Hepatocyte (in vitro differentiated cells): ENCODE measurements around the gene MFSD1. TPM values are rescaled to one million over a fixed set of nuclear protein-coding genes. Genes with fewer than 3 reads are reported as not detected.
A peak's percentile ranks its signal among the peaks of the same experiment; 100 is the strongest.

Source experiments
- DNase-seq: peaks from one replicate; pipeline ENCODE4 v3.0.0-alpha.2; 2016; ENCODE audit warnings: low spot score
- H2AFZ ChIP-seq: fragments of 200-600 bp; sonication (generic); 2 replicates; pipeline ENCODE4 v1.6.0; 2016; ENCODE audit warnings: antibody characterized with exemption, mild to moderate bottlenecking
- H3K27ac ChIP-seq: fragments of 200-600 bp; sonication (generic); 2 replicates; pipeline ENCODE4 v1.5.1; 2016; ENCODE audit warnings: mild to moderate bottlenecking
- H3K27me3 ChIP-seq: fragments of 200-600 bp; sonication (generic); 2 replicates; pipeline ENCODE4 v1.6.1; 2016
- H3K36me3 ChIP-seq: fragments of 200-600 bp; sonication (generic); replicated peaks from 2 replicates; pipeline ENCODE4 v1.5.1; 2016; ENCODE audit warnings: low read depth; ENCODE audit not compliant: insufficient read depth
- H3K4me1 ChIP-seq: fragments of 200-600 bp; sonication (generic); 2 replicates; pipeline ENCODE4 v1.5.1; 2016; ENCODE audit warnings: mild to moderate bottlenecking, moderate library complexity; ENCODE audit not compliant: insufficient read depth
- H3K4me2 ChIP-seq: fragments of 200-600 bp; sonication (generic); 2 replicates; pipeline ENCODE4 v1.6.0; 2016
- H3K4me3 ChIP-seq: fragments of 200-600 bp; sonication (generic); 2 replicates; pipeline ENCODE4 v1.5.1; 2016; ENCODE audit warnings: mild to moderate bottlenecking
- H3K79me2 ChIP-seq: fragments of 200-600 bp; sonication (generic); 2 replicates; pipeline ENCODE4 v1.6.0; 2017; ENCODE audit warnings: mild to moderate bottlenecking
- H3K9me2 ChIP-seq: fragments of 200-600 bp; sonication (generic); replicated peaks from 2 replicates; pipeline ENCODE4 v1.6.0; 2017; ENCODE audit warnings: mild to moderate bottlenecking; ENCODE audit not compliant: insufficient read depth
- H3K9me3 ChIP-seq: fragments of 200-600 bp; sonication (generic); 2 replicates; pipeline ENCODE4 v1.5.1; 2016; ENCODE audit warnings: low read depth, mild to moderate bottlenecking
- H4K20me1 ChIP-seq: fragments of 200-600 bp; sonication (generic); 2 replicates; pipeline ENCODE4 v1.6.0; 2016; ENCODE audit warnings: mild to moderate bottlenecking; ENCODE audit not compliant: insufficient read depth, poor library complexity, severe bottlenecking
- CTCF ChIP-seq: fragments of 200-600 bp; sonication (generic); IDR thresholded peaks from 2 replicates; pipeline ENCODE4 v1.5.1; 2016; ENCODE audit warnings: antibody characterized with exemption, mild to moderate bottlenecking; ENCODE audit not compliant: poor library complexity
- EZH2 ChIP-seq: fragments of 200-600 bp; sonication (generic); IDR thresholded peaks from 2 replicates; pipeline ENCODE4 v1.6.1; 2016; ENCODE audit warnings: antibody characterized with exemption, mild to moderate bottlenecking, borderline replicate concordance
- EZH2phosphoT487 ChIP-seq: fragments of 200-600 bp; sonication (generic); IDR thresholded peaks from one replicate; pipeline ENCODE4 v1.6.1; 2018; ENCODE audit warnings: antibody characterized with exemption, mild to moderate bottlenecking, low read depth, moderate library complexity; ENCODE audit not compliant: unreplicated experiment, severe bottlenecking
- WGBS: methylation state at CpG from one replicate; pipeline ENCODE4 v1.1.6; 2016; ENCODE audit warnings: low lambda C conversion rate; ENCODE audit errors: missing lambda C conversion rate; 5-methylcytosine and 5-hydroxymethylcytosine counted together
- polyA plus RNA-seq: library from polyadenylated mRNA; unstranded; fragments of >200 nt; fragmentation: Nextera tagmentation; extraction: Ambion mirVana; gene quantifications from 2 replicates; pipeline ENCODE4 v1.2.1, GENCODE V29; 2016
- total RNA-seq: library from RNA; depleted of rRNA; stranded (reverse); fragments of >200 nt; gene quantifications from 2 replicates; pipeline ENCODE4 v1.2.3, GENCODE V29; 2014

The MFSD1 gene
- total and polyA plus RNA-seq, 2 experiments from 2014 or later, result 58.6 to 74.9 TPM

- H3K9me3 ChIP-seq, result no peaks in the 10 kb centered on the region
- H3K27me3 ChIP-seq, result no peaks in the 10 kb centered on the region
- H3K27ac ChIP-seq, result no peak overlapping the region
- DNase-seq, result no peak
- no peak for TF ChIP-seq EZH2
- TF ChIP-seq CTCF, result no peak
- TF ChIP-seq EZH2phosphoT487, result no peak
- no peaks in the 10 kb centered on the region for H4K20me1 ChIP-seq
- H3K36me3 ChIP-seq, result no peaks in the 10 kb centered on the region
- H3K9me2 ChIP-seq, result no peaks in the 10 kb centered on the region
- WGBS, result 99% methylated on average over 6 of the region's 7 CpGs
- no peak overlapping the region for H3K4me2 ChIP-seq
- peaks cover 24% of the 10 kb centered on the region for H3K4me1 ChIP-seq
- no peaks in the 10 kb centered on the region for H3K79me2 ChIP-seq
- no peak overlapping the region for H3K4me3 ChIP-seq
- no peak overlapping the region for H2AFZ ChIP-seq
Measured at GRCh38 chr3:158776531-158776930, 25.3 kb upstream of the MFSD1 start.

- no peaks in the 10 kb centered on the region for H3K9me2 ChIP-seq
- no peak overlapping the region for H2AFZ ChIP-seq
- no peak overlapping the region for H3K4me2 ChIP-seq
- DNase-seq, result no peak
- H3K27ac ChIP-seq, result peak overlapping the region; percentile 19
- WGBS, result 81% methylated on average over 3 of the region's 3 CpGs
- H4K20me1 ChIP-seq, result no peaks in the 10 kb centered on the region
- no peaks in the 10 kb centered on the region for H3K36me3 ChIP-seq
- peaks cover 27% of the 10 kb centered on the region for H3K4me1 ChIP-seq
- no peak for TF ChIP-seq CTCF
- no peak for TF ChIP-seq EZH2
- no peak for TF ChIP-seq EZH2phosphoT487
- no peaks in the 10 kb centered on the region for H3K27me3 ChIP-seq
- no peak overlapping the region for H3K4me3 ChIP-seq
- no peaks in the 10 kb centered on the region for H3K9me3 ChIP-seq
- H3K79me2 ChIP-seq, result no peaks in the 10 kb centered on the region
Measured at GRCh38 chr3:158777161-158777873, 24.5 kb upstream of the MFSD1 start.

GRCh38 chr3:158780766-158781165, 21.1 kb upstream of the MFSD1 start:
- Histone ChIP-seq H3K4me1 (peaks cover 28% of the 10 kb centered on the region), H3K9me3 (no peaks in the 10 kb centered on the region), H2AFZ (no peak overlapping the region), H4K20me1 (no peaks in the 10 kb centered on the region), H3K27me3 (no peaks in the 10 kb centered on the region), H3K27ac (no peak overlapping the region), H3K36me3 (no peaks in the 10 kb centered on the region), H3K4me3 (no peak overlapping the region), H3K79me2 (no peaks in the 10 kb centered on the region), H3K9me2 (no peaks in the 10 kb centered on the region), H3K4me2 (no peak overlapping the region)
- no peak for DNase-seq
- TF ChIP-seq CTCF, result no peak
- no peak for TF ChIP-seq EZH2
- TF ChIP-seq EZH2phosphoT487, result no peak
- 74% methylated on average over 1 of the region's 1 CpG for WGBS
